Astrocyte (in vitro differentiated cells and primary cell): ENCODE results near the gene SIGLEC15.

Source experiments
- CTCF ChIP-seq: IDR thresholded peaks from 2 replicates; pipeline ENCODE4 v1.5.1; 2011; ENCODE audit warnings: low read depth, mild to moderate bottlenecking, inconsistent platforms, low read length, moderate library complexity; ENCODE audit not compliant: insufficient read depth
- EZH2 ChIP-seq: IDR thresholded peaks from 2 replicates; pipeline ENCODE4 v1.6.1; 2012; ENCODE audit warnings: mild to moderate bottlenecking, low read length, inconsistent platforms; ENCODE audit not compliant: insufficient read depth

DNA sequence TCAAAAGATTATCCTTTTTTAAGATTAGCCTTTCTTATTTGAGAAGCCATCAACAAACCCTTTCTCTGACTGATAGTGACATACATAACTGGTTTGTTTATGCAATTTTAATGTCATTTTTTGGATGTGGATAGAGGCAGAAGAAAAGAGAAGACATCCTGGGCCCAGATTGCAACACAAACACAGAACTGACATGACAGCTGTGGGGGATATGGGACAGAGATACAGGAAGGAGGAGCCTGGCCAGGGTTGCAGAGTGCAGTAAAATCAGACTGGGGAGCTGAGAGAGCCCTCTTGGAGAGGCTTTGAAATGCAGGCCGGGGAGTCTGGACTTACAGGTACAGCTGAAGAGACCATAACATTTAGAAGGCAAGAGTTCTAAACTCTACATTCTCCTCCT is 65.1 kb downstream of the SIGLEC15 start:
- TF ChIP-seq CTCF (no peak), EZH2 (no peak)
